ENCODE measurements around the gene PATE2. TPM values are rescaled to one million over a fixed set of nuclear protein-coding genes. Genes with fewer than 3 reads are reported as not detected.

PATE2 gene
- polyA plus RNA-seq, 1 donor (not counting 4 experiments of a cell fraction or from before 2014, with no cell fraction given) = not detected

GRCh38 chr11:125802387-125802786, 23.8 kb upstream of the PATE2 start:
- dilution Hi-C loops (cut with MboI; ENCODE audit: extremely low pct_ligation_motif_present, low sequenced_read_pairs) = no loop called here
- no peaks in the 10 kb centered on the region for H4K20me1 ChIP-seq (ENCODE audit: control insufficient read depth, extremely low read depth, insufficient read depth, low read length)
- no peaks in the 10 kb centered on the region for H3K27me3 ChIP-seq (ENCODE audit: control insufficient read depth, extremely low read depth, insufficient read depth, low read length)
- H3K4me2 ChIP-seq (ENCODE audit: control insufficient read depth, extremely low read depth, insufficient read depth, low read depth, low read length) = no peak overlapping the region
- H3K4me3 ChIP-seq (ENCODE audit: control insufficient read depth in 2 of 3, extremely low read depth in 1 of 3, insufficient read depth in 2 of 3, low read depth in 1 of 3, low read length in 3 of 3) = no peak overlapping the region
- DNase-seq (ENCODE audit: low read depth, low spot score) (no peak), FAIRE-seq (no peak)
- H3K9me1 ChIP-seq (ENCODE audit: control insufficient read depth, extremely low read depth, insufficient read depth, low read length) = no peaks in the 10 kb centered on the region
- no peak overlapping the region for H3K27ac ChIP-seq (ENCODE audit: control insufficient read depth, insufficient read depth, low read length)
- H3K9ac ChIP-seq (ENCODE audit: control insufficient read depth, extremely low read depth, insufficient read depth, low read length) = no peak overlapping the region
- no peaks in the 10 kb centered on the region for H3K9me3 ChIP-seq (ENCODE audit: control insufficient read depth, low read depth, low read length)
- H3K36me3 ChIP-seq (ENCODE audit: control insufficient read depth in 2 of 2, extremely low read depth in 1 of 2, insufficient read depth in 2 of 2, low read length in 2 of 2) = no peaks in the 10 kb centered on the region
- no peaks in the 10 kb centered on the region for H3K79me2 ChIP-seq (ENCODE audit: control insufficient read depth, insufficient read depth, low read length)
- no peak overlapping the region for H2AFZ ChIP-seq (ENCODE audit: control insufficient read depth, low read length)
- TF ChIP-seq CTCF (optimal IDR thresholded peaks at IDR 0.05 in 1 of 3, IDR thresholded peaks at IDR 0.05 in 1 of 3, conservative IDR thresholded peaks at IDR 0.05 in 1 of 3; ENCODE audit: extremely low read depth in 1 of 3, insufficient read depth in 2 of 3, low read length in 3 of 3) = no peak
- no peaks in the 10 kb centered on the region for H3K4me1 ChIP-seq (ENCODE audit: control insufficient read depth, extremely low read depth, insufficient read depth, low read length)

GRCh38 chr11:125799808-125800207, 21.2 kb upstream of the PATE2 start:
- Histone ChIP-seq H3K79me2 (ENCODE audit: control insufficient read depth, insufficient read depth, low read length) (no peaks in the 10 kb centered on the region), H3K4me1 (ENCODE audit: control insufficient read depth, extremely low read depth, insufficient read depth, low read length) (no peaks in the 10 kb centered on the region), H3K4me2 (ENCODE audit: control insufficient read depth, extremely low read depth, insufficient read depth, low read depth, low read length) (no peak overlapping the region), H3K9me1 (ENCODE audit: control insufficient read depth, extremely low read depth, insufficient read depth, low read length) (no peaks in the 10 kb centered on the region), H3K27me3 (ENCODE audit: control insufficient read depth, extremely low read depth, insufficient read depth, low read length) (no peaks in the 10 kb centered on the region), H3K4me3 (ENCODE audit: control insufficient read depth in 2 of 3, extremely low read depth in 1 of 3, insufficient read depth in 2 of 3, low read depth in 1 of 3, low read length in 3 of 3) (no peak overlapping the region), H2AFZ (ENCODE audit: control insufficient read depth, low read length) (no peak overlapping the region), H4K20me1 (ENCODE audit: control insufficient read depth, extremely low read depth, insufficient read depth, low read length) (no peaks in the 10 kb centered on the region), H3K27ac (ENCODE audit: control insufficient read depth, insufficient read depth, low read length) (no peak overlapping the region), H3K9me3 (ENCODE audit: control insufficient read depth, low read depth, low read length) (no peaks in the 10 kb centered on the region), H3K36me3 (ENCODE audit: control insufficient read depth in 2 of 2, extremely low read depth in 1 of 2, insufficient read depth in 2 of 2, low read length in 2 of 2) (no peaks in the 10 kb centered on the region), H3K9ac (ENCODE audit: control insufficient read depth, extremely low read depth, insufficient read depth, low read length) (no peak overlapping the region)
- DNase-seq (ENCODE audit: low read depth, low spot score) = no peak
- FAIRE-seq = no peak
- dilution Hi-C loops (cut with MboI; ENCODE audit: extremely low pct_ligation_motif_present, low sequenced_read_pairs) = no loop called here
- TF ChIP-seq CTCF (optimal IDR thresholded peaks at IDR 0.05 in 1 of 3, IDR thresholded peaks at IDR 0.05 in 1 of 3, conservative IDR thresholded peaks at IDR 0.05 in 1 of 3; ENCODE audit: extremely low read depth in 1 of 3, insufficient read depth in 2 of 3, low read length in 3 of 3) = no peak
- TF ChIP-seq EZH2 (IDR thresholded peaks at IDR 0.05; ENCODE audit: low read length) = no peak

Data from keratinocyte (primary cell).